NCI-H2196 treated with DMSO at 0.1 percent for 48 hours (cell line): ENCODE results near the gene MYCL.
"Not testable (repeated sequence)": the region's sequence is repeated elsewhere in the genome, so short reads cannot be mapped to it uniquely, and the experiment has no call there.

ENCODE experiments used
- DNase-seq: peaks from one replicate; lab custom pipeline; 2025; ENCODE audit not compliant: unreplicated experiment; lab: John Stamatoyannopoulos, UW

MYCL gene

GRCh38 chr1:39919545-39919944, 17.8 kb upstream of the MYCL start:
- peak; percentile 46 for DNase-seq

GRCh38 chr1:39917825-39918224, 16.1 kb upstream of the MYCL start:
- no peak for DNase-seq

- no peak for DNase-seq
Measured at GRCh38 chr1:39915499-39916129, 13.9 kb upstream of the MYCL start.

- DNase-seq: not testable (repeated sequence)
Measured at GRCh38 chr1:39913136-39913535, 11.4 kb upstream of the MYCL start.

GRCh38 chr1:39910263-39910662, 8.5 kb upstream of the MYCL start:
- no peak for DNase-seq

- DNase-seq: no peak
Measured at GRCh38 chr1:39908534-39908933, 6.8 kb upstream of the MYCL start.

- DNase-seq: no peak
Measured at GRCh38 chr1:39907528-39908453, 6.1 kb upstream of the MYCL start.

- DNase-seq: no peak
Measured at GRCh38 chr1:39905172-39905571, 3.5 kb upstream of the MYCL start.

- DNase-seq: no peak
Measured at GRCh38 chr1:39902460-39902807, 717 bp upstream of the MYCL start.

GRCh38 chr1:39901464-39901713, 328 bp downstream of the MYCL start:
- DNase-seq: no peak

GRCh38 chr1:39900662-39901463, 854 bp downstream of the MYCL start:
- DNase-seq: no peak

- no peak for DNase-seq
Measured at GRCh38 chr1:39899611-39900538, 1.8 kb downstream of the MYCL start.

GRCh38 chr1:39898648-39899603, 2.8 kb downstream of the MYCL start:
- DNase-seq: peak; percentile 54

- DNase-seq: no peak
Measured at GRCh38 chr1:39898191-39898590, 3.5 kb downstream of the MYCL start.

GRCh38 chr1:39896909-39897685, 4.6 kb downstream of the MYCL start:
- no peak for DNase-seq

GRCh38 chr1:39895731-39896480, 5.8 kb downstream of the MYCL start:
- DNase-seq: no peak

- no peak for DNase-seq
Measured at GRCh38 chr1:39894884-39895495, 6.7 kb downstream of the MYCL start.
